HUES6 (cell line): ENCODE results near the gene HTR4.
"Not testable (repeated sequence)": the region's sequence is repeated elsewhere in the genome, so short reads cannot be mapped to it uniquely, and the experiment has no call there.

Experiments
- H3K27ac ChIP-seq: 2 replicates; pipeline ENCODE4 v1.7.0; 2013; ENCODE audit warnings: low read depth, mild to moderate bottlenecking, low read length, inconsistent platforms
- H3K27me3 ChIP-seq: 2 replicates; pipeline ENCODE4 v1.6.1; 2013; ENCODE audit warnings: low read length; ENCODE audit not compliant: control insufficient read depth, insufficient read depth
- H3K36me3 ChIP-seq: 2 replicates; pipeline ENCODE4 v1.6.1; 2013; ENCODE audit warnings: low read length; ENCODE audit not compliant: control insufficient read depth, insufficient read depth
- H3K4me1 ChIP-seq: 2 replicates; pipeline ENCODE4 v1.6.1; 2013; ENCODE audit warnings: low read length; ENCODE audit not compliant: control insufficient read depth, insufficient read depth
- H3K4me3 ChIP-seq: 2 replicates; pipeline ENCODE4 v1.5.1; 2013; ENCODE audit warnings: low read depth, low read length
- H3K9ac ChIP-seq: one replicate; pipeline ENCODE4 v1.6.1; 2013; ENCODE audit warnings: mild to moderate bottlenecking, low read length
- H3K9me3 ChIP-seq: 2 replicates; pipeline ENCODE4 v1.6.1; 2013; ENCODE audit warnings: low read depth, low read length; ENCODE audit not compliant: control insufficient read depth, insufficient read depth

Gene HTR4

DNA sequence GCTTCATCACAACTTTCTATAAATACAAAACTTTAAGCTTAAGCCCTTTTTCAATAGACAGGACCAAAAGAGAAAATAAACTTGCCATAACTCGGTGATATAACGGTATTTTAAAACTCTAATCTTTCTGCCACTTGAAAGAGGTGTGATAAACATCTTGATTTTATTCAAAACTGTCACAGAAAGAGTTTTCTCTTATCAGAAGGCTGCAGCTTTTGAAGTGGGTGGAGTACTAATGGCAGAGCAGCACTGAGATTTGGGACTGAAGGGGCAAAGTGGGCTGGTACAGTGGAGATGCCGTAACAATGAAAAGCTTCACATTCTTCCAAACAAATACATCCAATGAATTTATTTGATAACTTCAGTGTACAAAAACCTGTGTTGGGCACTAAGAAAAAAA is 178.0 kb downstream of the HTR4 start:
- Histone ChIP-seq H3K4me1 (peaks cover 3% of the 10 kb centered on the region; the same call in 1 of the 2 replicates), H3K4me3 (no peak overlapping the region), H3K9me3 (no peaks in the 10 kb centered on the region), H3K36me3 (no peaks in the 10 kb centered on the region), H3K27me3 (no peaks in the 10 kb centered on the region), H3K9ac (no peak overlapping the region), H3K27ac (no peak overlapping the region)

DNA sequence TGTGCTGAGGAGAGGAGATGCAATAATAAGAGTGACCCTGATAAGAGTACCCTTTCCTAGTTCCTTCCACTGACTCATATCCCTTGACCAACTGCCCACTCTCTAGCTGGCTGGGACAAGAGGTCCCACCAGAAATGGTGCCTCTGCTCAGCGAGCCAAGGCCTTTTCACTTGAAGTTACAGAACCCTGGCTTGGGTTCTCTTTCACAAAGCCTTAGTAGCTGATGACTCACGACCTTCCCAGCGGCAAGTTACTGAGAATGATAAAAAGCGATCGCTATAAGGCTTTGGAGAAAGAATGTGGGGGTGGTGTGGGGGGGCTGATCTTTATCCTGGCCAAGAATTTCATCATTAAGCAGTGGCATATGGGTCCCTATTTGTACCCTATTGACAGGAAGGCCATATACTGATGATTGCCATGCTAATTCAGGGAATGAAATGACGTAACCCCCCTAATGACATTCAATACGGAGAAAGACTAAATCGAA is 180.3 kb downstream of the HTR4 start:
- no peaks in the 10 kb centered on the region for H3K36me3 ChIP-seq
- H3K27me3 ChIP-seq, result no peaks in the 10 kb centered on the region
- no peak overlapping the region for H3K27ac ChIP-seq
- H3K4me3 ChIP-seq, result no peak overlapping the region
- no peaks in the 10 kb centered on the region for H3K9me3 ChIP-seq
- H3K4me1 ChIP-seq, result peaks cover 3% of the 10 kb centered on the region; the same call in 1 of the 2 replicates
- no peak overlapping the region for H3K9ac ChIP-seq

GRCh38 chr5:148471379-148471778 is 182.9 kb downstream of the HTR4 start:
- no peaks in the 10 kb centered on the region for H3K36me3 ChIP-seq
- peaks cover 3% of the 10 kb centered on the region; the same call in 1 of the 2 replicates for H3K4me1 ChIP-seq
- no peaks in the 10 kb centered on the region for H3K9me3 ChIP-seq
- H3K9ac ChIP-seq, result no peak overlapping the region
- H3K4me3 ChIP-seq, result no peak overlapping the region
- H3K27ac ChIP-seq, result no peak overlapping the region
- H3K27me3 ChIP-seq, result no peaks in the 10 kb centered on the region

DNA sequence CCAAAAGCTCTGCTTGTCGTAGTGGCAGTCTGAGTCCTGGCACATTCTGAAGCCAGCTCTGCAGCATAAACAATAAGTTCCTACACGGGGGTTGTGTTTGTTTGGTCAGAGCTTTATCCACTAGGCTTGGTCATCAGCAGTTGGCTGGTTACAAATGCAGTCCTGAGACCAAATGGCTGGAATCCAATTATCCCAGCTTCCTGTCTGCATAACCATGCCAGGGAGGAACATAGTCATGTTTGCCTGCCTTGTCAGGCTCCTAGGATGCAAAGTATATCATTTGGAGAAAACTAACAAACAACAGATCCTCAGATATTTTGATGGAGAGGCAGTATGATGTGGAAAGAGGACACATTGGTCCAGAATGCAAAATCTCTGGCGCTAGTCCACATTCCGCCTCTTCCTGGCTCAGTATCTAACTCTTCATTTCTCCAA is 184.8 kb downstream of the HTR4 start:
- Histone ChIP-seq H3K9me3 (no peaks in the 10 kb centered on the region), H3K4me1 (peaks cover 2% of the 10 kb centered on the region; the same call in 1 of the 2 replicates), H3K4me3 (no peak overlapping the region), H3K36me3 (no peaks in the 10 kb centered on the region), H3K9ac (no peak overlapping the region), H3K27ac (no peak overlapping the region), H3K27me3 (no peaks in the 10 kb centered on the region)

DNA sequence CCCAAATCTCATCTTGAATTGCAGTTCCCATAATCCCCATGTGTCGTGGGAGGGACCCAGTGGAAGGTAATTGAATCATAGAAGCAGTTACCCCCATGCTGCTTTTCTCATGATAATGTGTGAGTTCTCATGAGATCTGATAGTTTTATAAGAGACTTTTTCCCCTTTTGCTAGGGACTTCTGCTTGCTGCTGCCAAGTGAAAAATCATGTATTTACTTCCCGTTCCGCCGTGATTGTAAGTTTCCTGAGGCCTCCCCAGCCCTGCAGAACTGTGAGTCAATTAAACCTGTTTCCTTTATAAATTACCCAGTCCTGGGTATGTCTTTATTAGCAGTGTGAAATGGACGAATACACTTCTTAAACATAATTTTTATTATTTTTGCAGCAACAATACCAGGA is 185.6 kb downstream of the HTR4 start:
- not testable (repeated sequence) for H3K27ac ChIP-seq, H3K9ac ChIP-seq, H3K27me3 ChIP-seq, H3K9me3 ChIP-seq, H3K36me3 ChIP-seq, H3K4me1 ChIP-seq, H3K4me3 ChIP-seq

GRCh38 chr5:148467958-148468357 is 186.4 kb downstream of the HTR4 start:
- H3K36me3 ChIP-seq, result no peaks in the 10 kb centered on the region
- no peak overlapping the region for H3K27ac ChIP-seq
- no peaks in the 10 kb centered on the region for H3K9me3 ChIP-seq
- no peaks in the 10 kb centered on the region for H3K27me3 ChIP-seq
- no peaks in the 10 kb centered on the region for H3K4me1 ChIP-seq
- H3K9ac ChIP-seq, result no peak overlapping the region
- no peak overlapping the region for H3K4me3 ChIP-seq

GRCh38 chr5:148466236-148466580 is 188.1 kb downstream of the HTR4 start:
- H3K9ac ChIP-seq, result no peak overlapping the region
- no peak overlapping the region for H3K4me3 ChIP-seq
- H3K27ac ChIP-seq, result no peak overlapping the region
- H3K27me3 ChIP-seq, result no peaks in the 10 kb centered on the region
- H3K36me3 ChIP-seq, result no peaks in the 10 kb centered on the region
- H3K9me3 ChIP-seq, result no peaks in the 10 kb centered on the region
- H3K4me1 ChIP-seq, result no peaks in the 10 kb centered on the region

DNA sequence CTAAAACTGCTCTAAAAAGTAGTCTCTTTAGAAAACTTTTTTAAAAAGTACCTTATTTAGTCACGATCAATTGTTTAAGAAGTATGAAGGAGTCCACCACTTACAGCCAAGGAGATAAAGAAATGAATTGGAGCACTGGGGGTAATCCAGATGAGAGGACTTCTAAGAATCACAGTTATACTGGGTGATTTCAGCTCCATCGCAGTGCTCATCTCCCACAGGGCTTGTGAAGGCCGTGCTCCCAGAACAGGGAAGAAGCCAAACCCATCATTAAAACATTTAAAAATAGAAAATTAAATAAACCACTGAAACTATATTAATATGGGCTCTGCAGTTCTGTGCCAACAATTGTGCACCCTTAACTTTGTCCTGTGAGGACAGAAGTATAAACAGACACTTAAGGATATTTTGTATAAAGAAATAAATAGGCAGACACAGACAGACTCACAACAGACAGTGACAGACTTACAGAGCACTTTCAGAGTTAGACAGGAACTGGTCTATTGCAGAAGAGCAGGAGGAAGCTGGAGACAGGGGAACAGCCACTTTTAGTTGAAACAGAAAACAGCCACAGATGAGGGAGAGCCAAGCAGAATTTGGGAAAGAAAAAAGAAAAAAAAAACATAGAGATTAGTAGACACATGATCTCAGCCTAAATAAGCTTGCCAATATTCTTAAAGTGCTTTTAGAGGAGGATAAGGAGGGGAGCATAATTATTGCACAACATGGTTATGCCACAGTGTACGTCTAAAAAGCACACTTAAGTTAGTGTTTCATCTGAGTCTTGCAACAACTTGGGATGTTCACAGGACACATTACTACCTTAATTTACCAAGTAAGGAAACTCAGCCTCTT is 188.7 kb downstream of the HTR4 start:
- Histone ChIP-seq H3K27me3 (no peaks in the 10 kb centered on the region), H3K4me3 (no peak overlapping the region), H3K36me3 (no peaks in the 10 kb centered on the region), H3K9me3 (no peaks in the 10 kb centered on the region), H3K27ac (no peak overlapping the region), H3K9ac (no peak overlapping the region), H3K4me1 (no peaks in the 10 kb centered on the region)

- Histone ChIP-seq H3K4me1 (peaks cover 13% of the 10 kb centered on the region), H3K27ac (no peak overlapping the region), H3K36me3 (no peaks in the 10 kb centered on the region), H3K4me3 (no peak overlapping the region), H3K27me3 (no peaks in the 10 kb centered on the region), H3K9me3 (no peaks in the 10 kb centered on the region), H3K9ac (no peak overlapping the region)
Observed at GRCh38 chr5:148459669-148460068, 194.7 kb downstream of the HTR4 start.

- Histone ChIP-seq H3K4me1 (peaks cover 20% of the 10 kb centered on the region), H3K9ac (no peak overlapping the region), H3K4me3 (no peak overlapping the region), H3K27ac (no peak overlapping the region), H3K36me3 (no peaks in the 10 kb centered on the region), H3K27me3 (no peaks in the 10 kb centered on the region), H3K9me3 (no peaks in the 10 kb centered on the region)
Observed at GRCh38 chr5:148458036-148458888, 196.1 kb downstream of the HTR4 start.

DNA sequence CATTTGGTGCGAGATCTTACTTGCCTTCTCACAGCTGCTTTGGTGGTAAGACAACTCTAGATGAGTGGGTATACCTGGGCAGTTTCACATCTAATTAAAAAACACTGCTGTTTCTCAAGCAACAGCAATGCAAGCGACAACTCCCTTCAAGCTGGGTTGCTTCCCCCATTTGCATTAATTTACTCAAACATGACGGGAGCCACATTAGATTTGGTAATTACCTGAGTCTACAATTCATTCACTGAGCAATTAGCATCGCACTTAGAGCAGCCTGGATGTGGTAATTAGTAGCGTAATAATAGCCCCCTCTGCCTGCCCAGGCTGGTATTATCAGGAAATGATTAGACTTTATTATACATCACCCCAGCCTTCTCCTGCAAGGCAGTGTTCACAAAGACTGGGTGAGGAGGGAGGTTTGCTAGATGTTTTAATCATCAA is 197.1 kb downstream of the HTR4 start:
- no peaks in the 10 kb centered on the region for H3K36me3 ChIP-seq
- no peak overlapping the region for H3K9ac ChIP-seq
- no peak overlapping the region for H3K27ac ChIP-seq
- H3K4me1 ChIP-seq, result peaks cover 24% of the 10 kb centered on the region
- no peaks in the 10 kb centered on the region for H3K9me3 ChIP-seq
- no peaks in the 10 kb centered on the region for H3K27me3 ChIP-seq
- no peak overlapping the region for H3K4me3 ChIP-seq
